T-helper 2 cell treated with Interferon-gamma antibody and Interleukin-4, amounts not matched to agents 5 μg/mL and 100 μg/mL, for 36 hours (primary cell): ENCODE measurements around the gene SLC19A2.
"Not testable (repeated sequence)": the region's sequence is repeated elsewhere in the genome, so short reads cannot be mapped to it uniquely, and the experiment has no call there.

Experiments
- DNase-seq: peaks from one replicate; pipeline ENCODE4 v3.0.0; 2021; ENCODE audit warnings: low spot score
- H3K27ac Mint-ChIP-seq: one replicate; pipeline ENCODE4 v1.8.0; 2021; ENCODE audit warnings: mild to moderate bottlenecking, mixed read lengths
- H3K27me3 Mint-ChIP-seq: one replicate; pipeline ENCODE4 v1.8.0; 2021; ENCODE audit warnings: low read depth, mixed read lengths
- H3K36me3 Mint-ChIP-seq: one replicate; pipeline ENCODE4 v1.8.0; 2021; ENCODE audit warnings: low read depth, mixed read lengths
- H3K4me1 Mint-ChIP-seq: one replicate; pipeline ENCODE4 v1.8.0; 2021; ENCODE audit warnings: low read depth, mixed read lengths
- H3K4me3 Mint-ChIP-seq: one replicate; pipeline ENCODE4 v1.8.0; 2022; ENCODE audit warnings: mild to moderate bottlenecking, moderate library complexity, mixed read lengths
- H3K9me3 Mint-ChIP-seq: one replicate; pipeline ENCODE4 v1.8.0; 2021; ENCODE audit warnings: mixed read lengths

Gene SLC19A2

GRCh38 chr1:169517558-169518186 lies 31.9 kb upstream of the SLC19A2 start:
- H3K4me1 Mint-ChIP-seq: no peaks in the 10 kb centered on the region
- no peak for DNase-seq
- H3K36me3 Mint-ChIP-seq: peaks cover 6% of the 10 kb centered on the region
- no peaks in the 10 kb centered on the region for H3K9me3 Mint-ChIP-seq
- no peak overlapping the region for H3K27ac Mint-ChIP-seq
- no peak overlapping the region for H3K4me3 Mint-ChIP-seq
- H3K27me3 Mint-ChIP-seq: no peaks in the 10 kb centered on the region

GRCh38 chr1:169515641-169516040 lies 29.9 kb upstream of the SLC19A2 start:
- H3K4me3 Mint-ChIP-seq: no peak overlapping the region
- H3K27me3 Mint-ChIP-seq: no peaks in the 10 kb centered on the region
- no peaks in the 10 kb centered on the region for H3K4me1 Mint-ChIP-seq
- no peaks in the 10 kb centered on the region for H3K9me3 Mint-ChIP-seq
- H3K27ac Mint-ChIP-seq: no peak overlapping the region
- peaks cover 6% of the 10 kb centered on the region for H3K36me3 Mint-ChIP-seq
- no peak for DNase-seq

- Mint-ChIP-seq H3K36me3 (peaks cover 5% of the 10 kb centered on the region), H3K4me1 (peaks cover 2% of the 10 kb centered on the region), H3K4me3 (no peak overlapping the region), H3K27me3 (no peaks in the 10 kb centered on the region), H3K9me3 (no peaks in the 10 kb centered on the region), H3K27ac (no peak overlapping the region)
- DNase-seq: no peak
Measured at GRCh38 chr1:169514566-169515270, 29.0 kb upstream of the SLC19A2 start.

GRCh38 chr1:169513208-169513607 lies 27.5 kb upstream of the SLC19A2 start:
- Mint-ChIP-seq H3K9me3 (no peaks in the 10 kb centered on the region), H3K4me3 (no peak overlapping the region), H3K4me1 (peaks cover 6% of the 10 kb centered on the region), H3K27me3 (no peaks in the 10 kb centered on the region), H3K27ac (no peak overlapping the region), H3K36me3 (peaks cover 4% of the 10 kb centered on the region)
- DNase-seq: no peak

DNA sequence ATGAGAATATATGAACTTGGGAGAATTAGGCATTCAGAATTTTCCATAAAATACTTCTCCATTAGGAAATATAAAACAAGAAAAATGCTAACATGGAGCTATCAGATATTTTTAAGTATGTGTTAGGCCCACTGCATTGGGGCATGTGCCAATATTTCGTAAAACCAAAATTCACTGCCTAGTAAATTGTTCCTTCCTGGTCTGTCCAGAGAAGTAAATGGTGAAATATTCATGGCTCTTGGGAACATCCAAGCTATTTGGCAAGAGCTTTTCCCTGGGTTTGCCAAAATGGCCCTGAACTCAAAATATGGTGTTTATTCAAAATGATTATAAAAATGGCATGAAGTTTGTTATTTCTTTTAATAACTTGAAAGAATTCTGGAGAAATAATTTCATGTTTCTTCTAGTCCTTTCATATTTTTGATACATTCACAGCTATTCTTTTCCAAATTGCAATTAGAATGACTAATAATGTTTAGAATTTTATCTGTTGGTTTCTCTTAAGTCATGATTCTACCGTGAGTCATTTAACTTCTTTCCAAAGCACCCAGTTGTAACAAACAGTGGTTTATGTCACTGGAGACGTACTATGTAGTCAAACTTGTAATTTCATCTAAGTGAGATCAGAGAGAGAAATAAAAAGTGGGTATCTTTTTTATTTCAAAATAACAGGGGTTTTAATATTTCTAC lies 25.7 kb upstream of the SLC19A2 start:
- Mint-ChIP-seq H3K36me3 (peaks cover 3% of the 10 kb centered on the region), H3K4me3 (no peak overlapping the region), H3K27ac (no peak overlapping the region), H3K9me3 (no peaks in the 10 kb centered on the region), H3K27me3 (no peaks in the 10 kb centered on the region), H3K4me1 (peaks cover 8% of the 10 kb centered on the region)
- DNase-seq: no peak

GRCh38 chr1:169510060-169510459 lies 24.3 kb upstream of the SLC19A2 start:
- peaks cover 3% of the 10 kb centered on the region for H3K36me3 Mint-ChIP-seq
- H3K4me3 Mint-ChIP-seq: no peak overlapping the region
- no peak for DNase-seq
- peaks cover 8% of the 10 kb centered on the region for H3K4me1 Mint-ChIP-seq
- H3K27me3 Mint-ChIP-seq: no peaks in the 10 kb centered on the region
- no peaks in the 10 kb centered on the region for H3K9me3 Mint-ChIP-seq
- no peak overlapping the region for H3K27ac Mint-ChIP-seq

DNA sequence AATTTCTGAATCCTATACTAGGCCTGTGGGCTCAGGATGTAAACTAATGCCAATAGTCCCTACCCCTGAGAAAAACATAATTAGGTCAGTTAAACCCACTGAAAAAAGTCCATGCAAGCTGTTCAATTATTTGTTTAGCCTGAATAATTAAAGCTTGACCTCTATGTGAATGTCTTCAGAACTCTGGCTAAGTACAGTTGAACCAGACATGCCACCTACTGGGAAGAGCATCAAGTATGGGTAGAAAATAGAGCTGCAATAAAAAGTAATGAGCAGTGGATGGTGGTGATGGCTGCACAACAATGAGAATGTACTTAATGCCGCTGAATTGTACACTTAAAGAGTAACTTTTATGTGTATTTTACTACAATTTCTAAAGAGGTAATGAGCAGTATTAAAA lies 23.6 kb upstream of the SLC19A2 start:
- H3K27me3 Mint-ChIP-seq: no peaks in the 10 kb centered on the region
- no peak overlapping the region for H3K4me3 Mint-ChIP-seq
- no peaks in the 10 kb centered on the region for H3K36me3 Mint-ChIP-seq
- H3K4me1 Mint-ChIP-seq: peaks cover 8% of the 10 kb centered on the region
- H3K9me3 Mint-ChIP-seq: no peaks in the 10 kb centered on the region
- DNase-seq: no peak
- no peak overlapping the region for H3K27ac Mint-ChIP-seq

GRCh38 chr1:169508432-169509338 lies 22.9 kb upstream of the SLC19A2 start:
- H3K36me3 Mint-ChIP-seq: no peaks in the 10 kb centered on the region
- peak overlapping the region; percentile 22 for H3K4me3 Mint-ChIP-seq
- H3K9me3 Mint-ChIP-seq: no peaks in the 10 kb centered on the region
- H3K27me3 Mint-ChIP-seq: no peaks in the 10 kb centered on the region
- peaks cover 8% of the 10 kb centered on the region for H3K4me1 Mint-ChIP-seq
- DNase-seq: no peak
- peak overlapping the region; percentile 32 for H3K27ac Mint-ChIP-seq

DNA sequence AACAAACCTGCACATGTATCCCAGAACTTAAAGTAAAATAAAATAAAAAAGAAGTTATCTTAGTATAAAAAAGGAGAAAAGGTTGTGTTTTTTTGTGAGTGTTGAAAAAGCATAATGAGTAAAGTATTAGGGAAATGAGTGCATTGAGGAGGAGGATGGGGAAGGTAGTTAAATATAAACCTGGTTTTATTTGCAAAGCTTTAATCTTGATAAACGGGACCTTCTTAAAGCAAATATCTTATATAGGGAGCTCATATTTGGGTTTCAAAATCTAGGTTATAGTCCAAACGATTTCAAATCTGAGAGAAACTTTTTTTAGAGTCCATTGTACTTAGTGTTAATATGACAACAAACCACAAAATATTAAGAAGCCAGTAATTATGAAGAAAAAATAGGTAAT lies 21.7 kb upstream of the SLC19A2 start:
- no peak for DNase-seq
- Mint-ChIP-seq H3K4me3 (no peak overlapping the region), H3K4me1 (peaks cover 8% of the 10 kb centered on the region), H3K27me3 (no peaks in the 10 kb centered on the region), H3K27ac (no peak overlapping the region), H3K36me3 (no peaks in the 10 kb centered on the region), H3K9me3 (no peaks in the 10 kb centered on the region)

GRCh38 chr1:169503601-169504000 lies 17.9 kb upstream of the SLC19A2 start:
- H3K36me3 Mint-ChIP-seq, H3K27ac Mint-ChIP-seq, H3K4me3 Mint-ChIP-seq, DNase-seq, H3K27me3 Mint-ChIP-seq, H3K9me3 Mint-ChIP-seq, H3K4me1 Mint-ChIP-seq: not testable (repeated sequence)

- Mint-ChIP-seq H3K4me3 (no peak overlapping the region), H3K27ac (no peak overlapping the region), H3K9me3 (peaks cover 11% of the 10 kb centered on the region), H3K27me3 (no peaks in the 10 kb centered on the region), H3K36me3 (peaks cover 4% of the 10 kb centered on the region), H3K4me1 (peaks cover 11% of the 10 kb centered on the region)
- DNase-seq: no peak
Measured at GRCh38 chr1:169499807-169500206, 14.1 kb upstream of the SLC19A2 start.

GRCh38 chr1:169497317-169497716 lies 11.6 kb upstream of the SLC19A2 start:
- H3K4me1 Mint-ChIP-seq: peaks cover 11% of the 10 kb centered on the region
- peaks cover 4% of the 10 kb centered on the region for H3K36me3 Mint-ChIP-seq
- no peak overlapping the region for H3K27ac Mint-ChIP-seq
- peaks cover 11% of the 10 kb centered on the region for H3K9me3 Mint-ChIP-seq
- no peak overlapping the region for H3K4me3 Mint-ChIP-seq
- no peaks in the 10 kb centered on the region for H3K27me3 Mint-ChIP-seq
- DNase-seq: no peak

GRCh38 chr1:169495916-169496315 lies 10.2 kb upstream of the SLC19A2 start:
- peaks cover 11% of the 10 kb centered on the region for H3K4me1 Mint-ChIP-seq
- H3K27ac Mint-ChIP-seq: no peak overlapping the region
- H3K36me3 Mint-ChIP-seq: peaks cover 2% of the 10 kb centered on the region
- peaks cover 11% of the 10 kb centered on the region for H3K9me3 Mint-ChIP-seq
- H3K4me3 Mint-ChIP-seq: no peak overlapping the region
- no peaks in the 10 kb centered on the region for H3K27me3 Mint-ChIP-seq
- DNase-seq: no peak
